ENCODE data around the gene CMTM4. TPM values are rescaled to one million over a fixed set of nuclear protein-coding genes. Genes with fewer than 3 reads are reported as not detected.

Gene CMTM4
- total RNA-seq, 1 experiment from 2014 or later, result 110 TPM

DNA sequence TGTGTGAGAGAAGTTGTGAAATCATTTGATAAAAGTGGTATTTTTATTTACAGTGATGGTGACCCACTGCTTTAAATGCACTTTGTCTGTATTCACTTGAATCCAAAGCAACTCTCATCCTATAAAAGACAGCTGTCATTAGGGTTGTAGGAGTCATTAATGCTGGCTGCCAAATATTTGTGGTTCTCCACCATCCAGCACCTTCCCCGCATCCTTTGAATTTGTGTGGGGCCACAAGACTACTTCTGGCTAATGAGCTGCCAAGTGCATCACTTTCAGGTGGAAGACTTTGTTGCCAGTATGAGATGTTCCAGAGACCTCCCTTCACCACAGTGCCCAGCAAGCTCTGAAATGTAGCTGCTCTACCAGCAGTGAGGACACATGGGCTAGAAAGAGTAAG is 48.7 kb downstream of the CMTM4 start:
- Mint-ChIP-seq H3K27me3 (ENCODE audit: unreplicated experiment) (no peaks in the 10 kb centered on the region), H3K36me3 (ENCODE audit: insufficient read depth, unreplicated experiment) (no peaks in the 10 kb centered on the region), H3K4me1 (ENCODE audit: low read depth, unreplicated experiment) (no peaks in the 10 kb centered on the region), H3K27ac (ENCODE audit: unreplicated experiment) (no peak overlapping the region), H3K9me3 (ENCODE audit: low read depth, unreplicated experiment) (no peaks in the 10 kb centered on the region), H3K4me3 (ENCODE audit: low read depth, unreplicated experiment) (no peak overlapping the region)
- CTCF ChIA-PET, result no interaction called here
- BruUV-seq (replicated peaks), result no TSS peak
- DNase-seq, result no peak
- TF ChIP-seq, protein P1, sequence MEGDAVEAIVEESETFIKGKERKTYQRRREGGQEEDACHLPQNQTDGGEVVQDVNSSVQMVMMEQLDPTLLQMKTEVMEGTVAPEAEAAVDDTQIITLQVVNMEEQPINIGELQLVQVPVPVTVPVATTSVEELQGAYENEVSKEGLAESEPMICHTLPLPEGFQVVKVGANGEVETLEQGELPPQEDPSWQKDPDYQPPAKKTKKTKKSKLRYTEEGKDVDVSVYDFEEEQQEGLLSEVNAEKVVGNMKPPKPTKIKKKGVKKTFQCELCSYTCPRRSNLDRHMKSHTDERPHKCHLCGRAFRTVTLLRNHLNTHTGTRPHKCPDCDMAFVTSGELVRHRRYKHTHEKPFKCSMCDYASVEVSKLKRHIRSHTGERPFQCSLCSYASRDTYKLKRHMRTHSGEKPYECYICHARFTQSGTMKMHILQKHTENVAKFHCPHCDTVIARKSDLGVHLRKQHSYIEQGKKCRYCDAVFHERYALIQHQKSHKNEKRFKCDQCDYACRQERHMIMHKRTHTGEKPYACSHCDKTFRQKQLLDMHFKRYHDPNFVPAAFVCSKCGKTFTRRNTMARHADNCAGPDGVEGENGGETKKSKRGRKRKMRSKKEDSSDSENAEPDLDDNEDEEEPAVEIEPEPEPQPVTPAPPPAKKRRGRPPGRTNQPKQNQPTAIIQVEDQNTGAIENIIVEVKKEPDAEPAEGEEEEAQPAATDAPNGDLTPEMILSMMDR (IDR thresholded peaks at IDR 0.05; ENCODE audit: unreplicated experiment), result no peak
- intact Hi-C loops (cut with micrococcal nuclease; ENCODE audit: unreplicated experiment), result no loop called here

GRCh38 chr16:66641387-66641786 is 55.2 kb downstream of the CMTM4 start:
- intact Hi-C loops (cut with micrococcal nuclease; ENCODE audit: unreplicated experiment), result no loop called here
- no peaks in the 10 kb centered on the region for H3K27me3 Mint-ChIP-seq (ENCODE audit: unreplicated experiment)
- H3K9me3 Mint-ChIP-seq (ENCODE audit: low read depth, unreplicated experiment), result no peaks in the 10 kb centered on the region
- CTCF ChIA-PET, result no interaction called here
- H3K4me3 Mint-ChIP-seq (ENCODE audit: low read depth, unreplicated experiment), result no peak overlapping the region
- no peak overlapping the region for H3K27ac Mint-ChIP-seq (ENCODE audit: unreplicated experiment)
- H3K36me3 Mint-ChIP-seq (ENCODE audit: insufficient read depth, unreplicated experiment), result peaks cover 7% of the 10 kb centered on the region
- peaks cover 19% of the 10 kb centered on the region for H3K4me1 Mint-ChIP-seq (ENCODE audit: low read depth, unreplicated experiment)
- no TSS peak for BruUV-seq (replicated peaks)
- DNase-seq, result no peak
- TF ChIP-seq, protein P1 (IDR thresholded peaks at IDR 0.05; ENCODE audit: unreplicated experiment), result no peak

- intact Hi-C loops (cut with micrococcal nuclease; ENCODE audit: unreplicated experiment), result no loop called here
- no TSS peak for BruUV-seq (replicated peaks)
- CTCF ChIA-PET, result no interaction called here
- Mint-ChIP-seq H3K9me3 (ENCODE audit: low read depth, unreplicated experiment) (no peaks in the 10 kb centered on the region), H3K4me3 (ENCODE audit: low read depth, unreplicated experiment) (no peak overlapping the region), H3K4me1 (ENCODE audit: low read depth, unreplicated experiment) (peaks cover 19% of the 10 kb centered on the region), H3K27me3 (ENCODE audit: unreplicated experiment) (no peaks in the 10 kb centered on the region), H3K36me3 (ENCODE audit: insufficient read depth, unreplicated experiment) (peaks cover 7% of the 10 kb centered on the region), H3K27ac (ENCODE audit: unreplicated experiment) (no peak overlapping the region)
- DNase-seq, result no peak
- TF ChIP-seq, protein P1 (IDR thresholded peaks at IDR 0.05; ENCODE audit: unreplicated experiment), result no peak
Measured at GRCh38 chr16:66640724-66641314, 55.7 kb downstream of the CMTM4 start.

GRCh38 chr16:66639091-66639885 is 57.3 kb downstream of the CMTM4 start:
- intact Hi-C loops (cut with micrococcal nuclease; ENCODE audit: unreplicated experiment), result no loop called here
- no peaks in the 10 kb centered on the region for H3K9me3 Mint-ChIP-seq (ENCODE audit: low read depth, unreplicated experiment)
- H3K4me3 Mint-ChIP-seq (ENCODE audit: low read depth, unreplicated experiment), result no peak overlapping the region
- peaks cover 7% of the 10 kb centered on the region for H3K36me3 Mint-ChIP-seq (ENCODE audit: insufficient read depth, unreplicated experiment)
- TF ChIP-seq, protein P1 (IDR thresholded peaks at IDR 0.05; ENCODE audit: unreplicated experiment), result no peak
- no peaks in the 10 kb centered on the region for H3K27me3 Mint-ChIP-seq (ENCODE audit: unreplicated experiment)
- CTCF ChIA-PET, result interaction anchor here (1.4 kb wide), 1 partner anchor 12 kb away, joined by 5 read pairs; no protein-coding TSS in a partner anchor
- DNase-seq, result no peak
- peaks cover 19% of the 10 kb centered on the region for H3K4me1 Mint-ChIP-seq (ENCODE audit: low read depth, unreplicated experiment)
- H3K27ac Mint-ChIP-seq (ENCODE audit: unreplicated experiment), result peak overlapping the region; percentile 57
- no TSS peak for BruUV-seq (replicated peaks)

Data from Calu3 (cell line).